SJCRH30 (cell line): Measurements from ENCODE around the gene IQCE. TPM values are rescaled to one million over a fixed set of nuclear protein-coding genes. Genes with fewer than 3 reads are reported as not detected.
A peak's percentile ranks its signal among the peaks of the same experiment; 100 is the strongest.

ENCODE experiments used
- DNase-seq, 2 experiments: peaks; one replicate each; pipeline ENCODE4 v3.0.0-alpha.2; 2015 to 2020
- H3K27ac ChIP-seq: fragments of 250-450 bp; sonication (Bioruptor Pico); 2 replicates; pipeline ENCODE4 v1.5.1; 2020; ENCODE audit warnings: mild to moderate bottlenecking, moderate library complexity
- H3K27me3 ChIP-seq: fragments of 250-450 bp; sonication (Bioruptor Pico); 2 replicates; pipeline ENCODE4 v1.5.1; 2020; ENCODE audit warnings: mild to moderate bottlenecking, moderate library complexity
- H3K36me3 ChIP-seq: fragments of 250-450 bp; sonication (Bioruptor Pico); 2 replicates; pipeline ENCODE4 v1.5.1; 2020; ENCODE audit warnings: mild to moderate bottlenecking, moderate library complexity
- H3K4me1 ChIP-seq: fragments of 250-450 bp; sonication (Bioruptor Pico); 2 replicates; pipeline ENCODE4 v1.5.1; 2020; ENCODE audit warnings: mild to moderate bottlenecking, moderate library complexity
- H3K4me3 ChIP-seq: fragments of 250-450 bp; sonication (Bioruptor Pico); 2 replicates; pipeline ENCODE4 v1.5.1; 2020; ENCODE audit warnings: mild to moderate bottlenecking, moderate library complexity
- H3K9me3 ChIP-seq: fragments of 250-450 bp; sonication (Bioruptor Pico); replicated peaks from 2 replicates; pipeline ENCODE4 v1.5.1; 2020; ENCODE audit warnings: mild to moderate bottlenecking, moderate library complexity
- total RNA-seq: library from RNA; depleted of rRNA; stranded (reverse); fragments of >200 nt; shearing (Covaris generic); gene quantifications from 2 replicates; pipeline ENCODE4 v1.2.3, GENCODE V29; 2014

Gene IQCE
- total RNA-seq, 1 experiment from 2014 or later, result 5.0 TPM

- Histone ChIP-seq H3K4me1 (peaks cover 33% of the 10 kb centered on the region), H3K4me3 (no peak overlapping the region), H3K27me3 (no peaks in the 10 kb centered on the region), H3K27ac (no peak overlapping the region), H3K36me3 (no peaks in the 10 kb centered on the region), H3K9me3 (no peaks in the 10 kb centered on the region)
- no peak for DNase-seq
Measured at GRCh38 chr7:2624293-2624886, 65.6 kb downstream of the IQCE start.

- Histone ChIP-seq H3K4me3 (no peak overlapping the region), H3K9me3 (no peaks in the 10 kb centered on the region), H3K4me1 (peaks cover 41% of the 10 kb centered on the region), H3K27me3 (no peaks in the 10 kb centered on the region), H3K27ac (no peak overlapping the region), H3K36me3 (no peaks in the 10 kb centered on the region)
- DNase-seq, result peak in 1 of 2 experiments; percentile 57
Measured at GRCh38 chr7:2626498-2627117, 67.8 kb downstream of the IQCE start.

GRCh38 chr7:2627258-2628129 lies 68.7 kb downstream of the IQCE start:
- Histone ChIP-seq H3K27me3 (no peaks in the 10 kb centered on the region), H3K4me1 (peaks cover 35% of the 10 kb centered on the region), H3K36me3 (no peaks in the 10 kb centered on the region), H3K9me3 (no peaks in the 10 kb centered on the region), H3K4me3 (no peak overlapping the region), H3K27ac (no peak overlapping the region; the same call in 1 of the 2 replicates)
- DNase-seq, result peak in 1 of 2 experiments; percentile 64

GRCh38 chr7:2628130-2628482 lies 69.3 kb downstream of the IQCE start:
- peaks cover 31% of the 10 kb centered on the region for H3K4me1 ChIP-seq
- H3K27ac ChIP-seq, result no peak overlapping the region; the same call in 1 of the 2 replicates
- no peaks in the 10 kb centered on the region for H3K27me3 ChIP-seq
- peak; percentile 71 to 86 for DNase-seq
- H3K36me3 ChIP-seq, result no peaks in the 10 kb centered on the region
- no peak overlapping the region for H3K4me3 ChIP-seq
- no peaks in the 10 kb centered on the region for H3K9me3 ChIP-seq

GRCh38 chr7:2628891-2629290 lies 70.1 kb downstream of the IQCE start:
- Histone ChIP-seq H3K9me3 (no peaks in the 10 kb centered on the region), H3K4me1 (peaks cover 31% of the 10 kb centered on the region), H3K4me3 (no peak overlapping the region), H3K27ac (no peak overlapping the region), H3K36me3 (no peaks in the 10 kb centered on the region), H3K27me3 (no peaks in the 10 kb centered on the region)
- DNase-seq, result no peak

GRCh38 chr7:2629746-2630681 lies 71.2 kb downstream of the IQCE start:
- Histone ChIP-seq H3K27ac (no peak overlapping the region), H3K27me3 (no peaks in the 10 kb centered on the region), H3K4me3 (no peak overlapping the region), H3K36me3 (no peaks in the 10 kb centered on the region), H3K4me1 (peaks cover 35% of the 10 kb centered on the region), H3K9me3 (no peaks in the 10 kb centered on the region)
- peak; percentile 60 to 62 for DNase-seq

GRCh38 chr7:2631946-2632732 lies 73.4 kb downstream of the IQCE start, which contains the start of gene TTYH3:
Gene TTYH3 (plus strand): TSS chr7:2631986. CDS start chr7:2632156, 170 bp downstream.
- H3K9me3 ChIP-seq, result no peaks in the 10 kb centered on the region
- H3K27ac ChIP-seq, result peak within 1 kb of the TSS; percentile 54
- peaks cover 29% of the 10 kb centered on the region for H3K4me1 ChIP-seq
- peak within 1 kb of the TSS; percentile 98 for H3K4me3 ChIP-seq
- H3K27me3 ChIP-seq, result no peaks in the 10 kb centered on the region
- peak in 1 of 2 experiments; percentile 54 for DNase-seq
- peaks cover 9% of the 10 kb centered on the region; the same call in 1 of the 2 replicates for H3K36me3 ChIP-seq

GRCh38 chr7:2632733-2633537 lies 74.2 kb downstream of the IQCE start:
- peak overlapping the region; percentile 98 for H3K4me3 ChIP-seq
- H3K36me3 ChIP-seq, result peaks cover 9% of the 10 kb centered on the region; the same call in 1 of the 2 replicates
- peak overlapping the region; percentile 54 for H3K27ac ChIP-seq
- H3K9me3 ChIP-seq, result no peaks in the 10 kb centered on the region
- no peaks in the 10 kb centered on the region for H3K27me3 ChIP-seq
- peaks cover 34% of the 10 kb centered on the region for H3K4me1 ChIP-seq
- peak; percentile 87 to 89 for DNase-seq

- Histone ChIP-seq H3K4me3 (peak overlapping the region; percentile 98), H3K9me3 (no peaks in the 10 kb centered on the region), H3K27ac (peak overlapping the region; percentile 54), H3K4me1 (peaks cover 38% of the 10 kb centered on the region), H3K27me3 (no peaks in the 10 kb centered on the region), H3K36me3 (peaks cover 9% of the 10 kb centered on the region; the same call in 1 of the 2 replicates)
- peak; percentile 71 for DNase-seq
Measured at GRCh38 chr7:2633538-2634266, 74.9 kb downstream of the IQCE start.

GRCh38 chr7:2634267-2635145 lies 75.7 kb downstream of the IQCE start:
- no peaks in the 10 kb centered on the region for H3K9me3 ChIP-seq
- H3K27ac ChIP-seq, result peak overlapping the region; percentile 54
- peaks cover 39% of the 10 kb centered on the region for H3K4me1 ChIP-seq
- peaks cover 12% of the 10 kb centered on the region; the same call in 1 of the 2 replicates for H3K36me3 ChIP-seq
- H3K4me3 ChIP-seq, result peak overlapping the region; percentile 98
- no peaks in the 10 kb centered on the region for H3K27me3 ChIP-seq
- DNase-seq, result no peak

- Histone ChIP-seq H3K9me3 (no peaks in the 10 kb centered on the region), H3K27ac (no peak overlapping the region), H3K36me3 (peaks cover 16% of the 10 kb centered on the region; the same call in 1 of the 2 replicates), H3K4me3 (no peak overlapping the region), H3K27me3 (no peaks in the 10 kb centered on the region), H3K4me1 (peaks cover 34% of the 10 kb centered on the region)
- DNase-seq, result no peak
Measured at GRCh38 chr7:2635148-2635668, 76.4 kb downstream of the IQCE start.
